GM04503 (cell line): ENCODE results near the gene VMAC.

Experiments used
- DNase-seq: peaks from one replicate; pipeline ENCODE4 v3.0.0-alpha.2; 2012; ENCODE audit warnings: low read depth

VMAC gene

DNA sequence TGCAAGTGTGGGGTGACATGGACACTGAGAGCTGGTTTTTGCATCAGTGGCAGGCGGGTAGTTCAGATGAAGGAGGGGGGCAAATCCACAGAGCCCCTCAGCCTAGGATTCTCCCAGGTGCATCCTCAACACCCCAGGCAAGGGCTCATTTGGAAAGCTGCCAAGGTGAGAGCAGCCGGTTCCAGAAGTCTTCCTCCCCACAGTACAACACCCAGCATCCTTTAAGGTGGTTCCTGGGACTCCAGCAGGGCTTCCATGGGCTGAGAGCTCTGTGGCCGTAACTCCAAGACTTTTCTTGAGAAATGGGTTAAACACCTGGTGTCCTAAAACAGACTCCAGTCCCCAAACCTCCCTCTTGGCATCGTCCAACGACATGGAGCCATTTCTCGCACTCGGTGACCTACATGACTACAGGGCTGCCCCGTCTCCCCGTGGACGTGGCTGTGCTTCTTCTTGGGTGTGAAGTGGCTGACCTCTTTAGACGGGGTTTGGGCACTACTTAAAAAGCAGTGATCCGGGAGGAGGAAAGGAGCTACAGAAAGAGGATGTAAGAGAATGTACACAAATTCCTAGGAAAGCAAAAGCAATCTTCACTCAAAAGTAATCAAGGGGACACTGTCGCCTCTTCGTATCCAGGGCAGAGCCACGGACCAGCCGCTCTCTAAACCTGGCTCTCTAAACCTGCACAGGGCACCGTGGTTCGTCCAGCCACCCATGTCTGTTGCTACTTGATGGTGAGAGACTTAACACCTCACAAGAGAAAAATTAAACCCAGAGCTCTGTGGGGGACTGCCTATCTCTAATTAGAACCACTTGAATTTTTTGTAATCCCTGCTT is 47.7 kb downstream of the VMAC start:
- no peak for DNase-seq

DNA sequence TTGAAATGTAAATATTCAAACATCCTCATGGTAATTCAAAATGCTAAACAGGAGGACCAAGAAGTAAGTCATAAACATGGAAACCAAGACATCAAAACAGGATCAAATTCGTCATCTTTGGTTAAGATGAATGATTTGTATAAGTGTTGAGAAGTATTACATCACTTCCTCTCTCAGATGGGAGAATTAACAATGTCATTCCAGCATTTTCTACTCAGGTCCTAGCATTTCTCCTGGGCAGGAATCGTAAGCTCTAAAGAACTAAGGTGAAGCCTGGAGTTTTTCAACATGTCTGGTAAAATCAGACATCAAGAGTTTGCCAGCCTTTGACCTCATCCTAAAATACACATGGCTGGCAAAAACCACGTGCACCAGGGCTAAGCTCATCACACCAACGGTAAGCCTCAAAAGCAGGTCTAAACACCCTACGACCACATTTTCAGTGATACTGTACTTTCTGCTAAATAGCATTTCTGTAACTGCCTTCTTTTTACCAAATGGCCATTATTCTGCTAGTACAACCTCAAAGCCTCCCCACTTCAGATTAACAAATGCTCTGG is 48.4 kb downstream of the VMAC start:
- DNase-seq: no peak

DNA sequence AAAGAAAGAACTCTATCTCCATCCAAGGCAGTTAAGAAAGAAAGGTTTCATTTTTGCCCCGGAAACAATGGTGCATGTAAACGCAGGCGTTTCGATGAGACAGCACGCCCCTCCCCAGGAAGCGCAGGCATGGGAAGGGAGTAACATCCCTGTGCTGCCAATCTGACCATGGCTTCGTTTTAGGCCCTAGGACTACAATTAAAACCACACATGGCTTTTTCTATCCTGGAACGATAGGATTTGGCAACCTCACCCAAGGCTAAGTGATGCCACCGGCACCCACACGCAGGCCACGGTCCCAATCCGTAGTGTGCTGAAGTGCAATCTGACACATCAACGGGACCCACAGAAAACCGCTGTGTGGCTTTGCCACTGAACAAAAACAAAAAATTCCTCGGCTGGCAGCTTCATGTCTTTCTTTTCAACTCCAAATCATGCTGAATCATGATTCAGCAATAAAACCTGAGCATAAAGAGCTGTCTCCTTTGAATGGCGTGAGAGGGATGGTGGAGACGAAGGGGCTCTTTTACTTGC is 49.1 kb downstream of the VMAC start:
- DNase-seq: no peak

DNA sequence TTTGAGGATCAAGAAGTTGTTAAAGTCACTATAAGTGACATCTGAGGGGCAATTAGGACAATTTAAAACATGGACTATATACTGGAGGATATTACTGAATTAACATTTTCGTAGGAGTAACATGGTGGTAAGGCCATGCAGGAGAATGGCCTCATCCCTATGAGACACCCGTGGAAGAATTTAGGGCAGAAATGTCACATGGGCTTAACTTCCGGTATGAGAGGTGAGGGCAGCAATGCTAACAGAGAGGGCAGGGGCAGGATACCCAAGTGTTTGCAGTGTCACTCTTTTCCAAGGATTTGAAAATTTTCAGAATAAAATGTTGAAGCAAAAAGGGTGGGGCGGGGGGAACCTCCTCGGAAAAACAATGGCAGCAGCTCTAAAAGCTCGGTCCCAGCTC is 49.6 kb downstream of the VMAC start:
- no peak for DNase-seq

DNA sequence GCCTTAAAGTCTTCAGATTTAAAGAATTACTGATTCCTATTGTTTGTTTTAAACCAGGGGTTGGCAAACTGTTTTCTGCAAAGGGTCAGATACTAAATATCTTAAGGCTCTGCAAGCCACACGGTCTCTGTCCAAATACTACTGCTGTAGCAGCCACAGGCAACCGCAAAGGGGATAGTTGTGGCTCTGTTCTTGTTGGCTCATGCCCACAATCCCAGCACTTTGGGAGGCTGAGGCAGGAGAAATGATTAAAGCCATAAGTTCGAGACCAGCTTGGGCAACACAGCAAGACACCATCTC is 50.9 kb downstream of the VMAC start:
- DNase-seq: no peak

DNA sequence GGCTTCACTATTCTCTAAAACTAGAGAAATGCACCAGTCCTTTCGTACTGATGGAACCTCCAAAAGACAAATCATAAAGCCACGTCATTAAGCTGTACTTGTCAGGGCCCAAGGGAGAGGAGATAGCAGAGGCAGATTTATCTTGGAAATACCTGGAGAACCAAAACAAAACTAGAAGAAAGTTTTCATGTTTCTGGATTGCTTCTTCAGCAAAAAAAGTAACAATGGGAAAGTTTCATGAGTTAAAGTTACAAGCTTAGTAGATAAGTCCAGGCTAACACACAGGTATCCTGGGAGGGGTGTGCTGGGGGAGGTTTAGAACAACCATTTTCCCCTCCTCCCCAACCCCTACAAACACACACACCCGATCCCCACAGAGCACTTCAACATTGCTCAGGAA is 51.7 kb downstream of the VMAC start:
- DNase-seq: no peak

DNA sequence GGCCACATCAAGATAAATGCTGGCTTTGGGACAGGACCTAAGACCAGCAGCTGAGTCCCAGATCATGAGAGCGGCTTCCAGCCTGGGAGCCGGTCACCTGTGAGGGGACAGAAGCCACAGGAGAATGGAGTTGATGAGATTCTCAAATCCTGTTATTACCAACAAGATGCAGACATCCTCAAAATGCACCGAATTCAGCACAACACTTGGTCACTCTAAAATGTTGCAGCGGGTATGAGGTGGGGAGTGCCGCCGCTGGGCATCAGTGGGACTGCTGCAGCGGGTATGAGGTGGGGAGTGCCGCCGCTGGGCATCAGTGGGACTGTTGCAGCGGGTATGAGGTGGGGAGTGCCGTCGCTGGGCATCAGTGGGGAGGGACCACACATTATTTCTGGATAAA is 52.1 kb downstream of the VMAC start:
- no peak for DNase-seq

DNA sequence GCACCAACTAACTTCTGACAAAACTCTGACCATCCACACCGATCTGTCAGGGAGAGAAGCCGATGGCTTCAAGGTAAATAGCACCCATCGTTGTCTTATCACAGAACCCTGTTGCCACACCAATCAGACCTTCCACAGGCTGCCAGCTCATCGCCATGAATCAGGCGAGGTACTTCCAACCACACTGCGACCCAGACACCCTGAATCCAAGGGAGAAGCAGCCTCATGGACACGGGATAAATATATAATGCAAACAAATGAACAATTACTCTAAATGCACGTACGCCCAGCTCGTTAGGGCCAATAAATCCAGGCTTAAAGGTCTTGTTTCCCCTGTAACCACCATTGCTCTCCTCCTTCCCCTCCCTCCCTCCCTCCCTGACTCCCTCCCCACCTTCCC is 52.5 kb downstream of the VMAC start:
- no peak for DNase-seq

DNA sequence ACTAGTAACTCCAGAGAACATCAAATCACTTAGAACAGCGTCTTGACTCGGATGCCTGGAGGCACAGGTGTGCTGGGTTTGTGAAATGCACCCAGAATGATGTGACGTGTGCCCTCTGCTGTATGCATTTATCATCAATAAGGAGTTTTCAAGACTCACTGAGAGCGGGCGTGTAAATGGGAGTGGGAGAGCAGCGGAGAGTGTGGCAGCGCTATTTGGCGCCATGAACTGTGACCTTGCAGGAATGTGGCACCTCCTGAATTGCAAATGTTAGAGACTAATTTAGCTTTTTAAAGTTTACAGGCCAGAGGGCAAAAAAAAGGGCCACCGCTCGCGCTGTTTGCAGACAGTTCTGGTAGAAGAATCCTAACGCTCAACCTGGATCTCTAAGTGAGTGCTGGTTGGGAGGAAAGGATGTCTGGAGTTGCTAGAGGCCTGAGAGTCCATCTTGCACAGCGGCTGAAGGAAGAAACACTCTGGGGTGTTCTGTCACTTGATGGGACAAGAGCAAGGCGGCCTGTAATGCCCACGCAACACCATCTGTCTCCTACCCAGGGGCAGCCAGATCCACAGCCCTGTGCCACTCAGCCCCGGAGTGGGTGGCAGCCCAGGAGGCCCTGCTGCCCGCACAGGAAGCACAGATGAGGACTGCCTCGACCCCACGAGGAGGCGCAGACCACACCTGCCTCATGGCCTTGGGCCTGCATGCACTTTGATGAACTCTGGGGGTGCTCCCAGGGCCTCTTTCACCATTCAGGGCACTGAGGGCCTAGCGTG is 53.6 kb downstream of the VMAC start:
- DNase-seq: no peak

DNA sequence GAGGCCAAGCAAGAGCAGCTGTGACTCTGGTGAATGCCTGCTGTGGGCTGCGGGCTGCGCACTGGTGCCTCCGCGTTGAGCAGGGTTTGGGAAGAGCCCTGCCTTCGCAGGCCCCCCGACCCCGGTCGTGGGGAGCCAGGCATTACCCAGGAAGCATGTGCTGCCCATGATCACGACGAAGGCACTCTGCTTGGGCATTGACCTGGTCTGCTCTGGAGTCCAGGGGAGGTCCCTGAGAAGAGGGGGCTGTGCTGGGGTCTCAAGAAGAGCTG is 54.1 kb downstream of the VMAC start:
- DNase-seq: no peak

DNA sequence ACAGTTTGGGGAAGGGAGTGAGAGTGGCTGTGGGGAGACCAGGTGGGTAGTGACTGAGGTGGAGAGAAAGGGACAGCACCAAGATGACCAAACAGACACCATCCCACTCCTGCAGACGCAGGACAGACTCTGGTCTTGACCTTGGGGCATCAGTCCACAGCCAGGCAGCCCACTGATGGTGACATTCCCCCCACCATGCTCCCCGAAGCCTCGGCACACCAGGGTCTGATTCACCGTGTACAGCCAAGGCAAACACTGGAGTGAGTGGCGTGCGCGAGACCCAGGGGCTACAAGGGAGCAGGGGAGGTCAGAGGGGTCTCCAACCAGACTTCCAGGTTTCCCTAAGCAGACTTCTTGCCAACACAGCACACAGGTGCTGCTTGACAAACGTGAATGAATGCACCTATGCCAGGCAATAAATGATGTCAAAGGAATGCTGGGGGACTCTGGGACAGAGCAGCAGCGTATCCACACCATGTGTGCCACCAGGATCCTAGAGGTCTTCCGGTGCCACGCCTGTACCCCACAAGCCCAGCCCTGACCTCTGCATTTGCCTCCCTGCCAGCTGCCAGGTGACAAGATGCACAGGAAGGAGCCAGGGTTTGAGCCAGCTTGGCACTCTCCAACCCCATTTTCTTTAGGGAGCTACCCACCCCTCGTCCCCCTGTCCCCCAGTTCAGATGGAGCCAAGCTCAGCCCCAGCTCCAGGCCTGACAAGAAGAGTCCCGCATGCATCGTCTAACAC is 54.8 kb downstream of the VMAC start:
- no peak for DNase-seq
